Measurements from ENCODE around the gene THEMIS2. TPM values are rescaled to one million over a fixed set of nuclear protein-coding genes. Genes with fewer than 3 reads are reported as not detected.

The THEMIS2 gene
- total RNA-seq, 1 experiment from 2014 or later: 5.9 TPM

GRCh38 chr1:27835046-27835445 is 37.3 kb upstream of the THEMIS2 start:
- H3K36me3 Mint-ChIP-seq (ENCODE audit: insufficient read depth, unreplicated experiment): peaks cover 30% of the 10 kb centered on the region
- no peak for DNase-seq
- BruUV-seq (replicated peaks): no TSS peak
- no peak overlapping the region for H3K4me3 Mint-ChIP-seq (ENCODE audit: low read depth, unreplicated experiment)
- TF ChIP-seq, protein P1, sequence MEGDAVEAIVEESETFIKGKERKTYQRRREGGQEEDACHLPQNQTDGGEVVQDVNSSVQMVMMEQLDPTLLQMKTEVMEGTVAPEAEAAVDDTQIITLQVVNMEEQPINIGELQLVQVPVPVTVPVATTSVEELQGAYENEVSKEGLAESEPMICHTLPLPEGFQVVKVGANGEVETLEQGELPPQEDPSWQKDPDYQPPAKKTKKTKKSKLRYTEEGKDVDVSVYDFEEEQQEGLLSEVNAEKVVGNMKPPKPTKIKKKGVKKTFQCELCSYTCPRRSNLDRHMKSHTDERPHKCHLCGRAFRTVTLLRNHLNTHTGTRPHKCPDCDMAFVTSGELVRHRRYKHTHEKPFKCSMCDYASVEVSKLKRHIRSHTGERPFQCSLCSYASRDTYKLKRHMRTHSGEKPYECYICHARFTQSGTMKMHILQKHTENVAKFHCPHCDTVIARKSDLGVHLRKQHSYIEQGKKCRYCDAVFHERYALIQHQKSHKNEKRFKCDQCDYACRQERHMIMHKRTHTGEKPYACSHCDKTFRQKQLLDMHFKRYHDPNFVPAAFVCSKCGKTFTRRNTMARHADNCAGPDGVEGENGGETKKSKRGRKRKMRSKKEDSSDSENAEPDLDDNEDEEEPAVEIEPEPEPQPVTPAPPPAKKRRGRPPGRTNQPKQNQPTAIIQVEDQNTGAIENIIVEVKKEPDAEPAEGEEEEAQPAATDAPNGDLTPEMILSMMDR (IDR thresholded peaks at IDR 0.05; ENCODE audit: unreplicated experiment): no peak
- no peaks in the 10 kb centered on the region for H3K27me3 Mint-ChIP-seq (ENCODE audit: unreplicated experiment)
- CTCF ChIA-PET: interaction anchor here (0.6 kb wide), 1 partner anchor 9 kb away, joined by 4 read pairs; no protein-coding TSS in a partner anchor
- no peaks in the 10 kb centered on the region for H3K4me1 Mint-ChIP-seq (ENCODE audit: low read depth, unreplicated experiment)
- H3K27ac Mint-ChIP-seq (ENCODE audit: unreplicated experiment): no peak overlapping the region
- intact Hi-C loops (cut with micrococcal nuclease; ENCODE audit: unreplicated experiment): no loop called here
- no peaks in the 10 kb centered on the region for H3K9me3 Mint-ChIP-seq (ENCODE audit: low read depth, unreplicated experiment)

DNA sequence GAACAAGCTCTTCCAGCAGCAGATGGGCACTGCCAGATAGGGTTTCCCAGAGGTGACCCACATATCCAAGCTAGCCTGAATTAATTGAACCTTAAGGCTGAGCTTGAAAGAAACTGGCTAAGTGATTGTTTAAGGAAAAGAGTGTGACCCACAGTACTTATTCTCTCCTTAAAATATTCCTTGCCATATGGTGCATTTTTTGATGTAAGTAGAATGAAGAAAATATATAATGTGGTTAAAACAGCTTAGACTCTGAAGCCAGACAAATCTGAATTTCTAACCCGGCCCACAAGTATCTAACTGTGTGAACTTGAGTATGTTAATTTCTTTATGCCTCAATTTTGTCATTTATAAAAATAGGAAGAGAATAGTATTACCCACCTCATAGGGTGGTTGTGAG is 36.8 kb upstream of the THEMIS2 start:
- Mint-ChIP-seq H3K9me3 (ENCODE audit: low read depth, unreplicated experiment) (no peaks in the 10 kb centered on the region), H3K27ac (ENCODE audit: unreplicated experiment) (no peak overlapping the region), H3K4me3 (ENCODE audit: low read depth, unreplicated experiment) (no peak overlapping the region), H3K36me3 (ENCODE audit: insufficient read depth, unreplicated experiment) (peaks cover 25% of the 10 kb centered on the region), H3K4me1 (ENCODE audit: low read depth, unreplicated experiment) (no peaks in the 10 kb centered on the region), H3K27me3 (ENCODE audit: unreplicated experiment) (no peaks in the 10 kb centered on the region)
- intact Hi-C loops (cut with micrococcal nuclease; ENCODE audit: unreplicated experiment): no loop called here
- TF ChIP-seq, protein P1 (IDR thresholded peaks at IDR 0.05; ENCODE audit: unreplicated experiment): no peak
- DNase-seq: no peak
- CTCF ChIA-PET: interaction anchor here (0.6 kb wide), 1 partner anchor 9 kb away, joined by 4 read pairs; no protein-coding TSS in a partner anchor
- no TSS peak for BruUV-seq (replicated peaks)

- Mint-ChIP-seq H3K36me3 (ENCODE audit: insufficient read depth, unreplicated experiment) (peaks cover 25% of the 10 kb centered on the region), H3K27ac (ENCODE audit: unreplicated experiment) (no peak overlapping the region), H3K9me3 (ENCODE audit: low read depth, unreplicated experiment) (no peaks in the 10 kb centered on the region), H3K4me1 (ENCODE audit: low read depth, unreplicated experiment) (no peaks in the 10 kb centered on the region), H3K4me3 (ENCODE audit: low read depth, unreplicated experiment) (no peak overlapping the region), H3K27me3 (ENCODE audit: unreplicated experiment) (no peaks in the 10 kb centered on the region)
- no TSS peak for BruUV-seq (replicated peaks)
- no peak for DNase-seq
- CTCF ChIA-PET: no interaction called here
- intact Hi-C loops (cut with micrococcal nuclease; ENCODE audit: unreplicated experiment): no loop called here
- TF ChIP-seq, protein P1 (IDR thresholded peaks at IDR 0.05; ENCODE audit: unreplicated experiment): no peak
Observed at GRCh38 chr1:27849951-27850350, 22.4 kb upstream of the THEMIS2 start.

GRCh38 chr1:27855085-27855484 is 17.3 kb upstream of the THEMIS2 start:
- H3K9me3 Mint-ChIP-seq (ENCODE audit: low read depth, unreplicated experiment): no peaks in the 10 kb centered on the region
- TF ChIP-seq, protein P1 (IDR thresholded peaks at IDR 0.05; ENCODE audit: unreplicated experiment): no peak
- no TSS peak for BruUV-seq (replicated peaks)
- no peak overlapping the region for H3K27ac Mint-ChIP-seq (ENCODE audit: unreplicated experiment)
- peaks cover 13% of the 10 kb centered on the region for H3K27me3 Mint-ChIP-seq (ENCODE audit: unreplicated experiment)
- no peak for DNase-seq
- intact Hi-C loops (cut with micrococcal nuclease; ENCODE audit: unreplicated experiment): no loop called here
- H3K4me1 Mint-ChIP-seq (ENCODE audit: low read depth, unreplicated experiment): no peaks in the 10 kb centered on the region
- CTCF ChIA-PET: no interaction called here
- H3K36me3 Mint-ChIP-seq (ENCODE audit: insufficient read depth, unreplicated experiment): peaks cover 5% of the 10 kb centered on the region
- no peak overlapping the region for H3K4me3 Mint-ChIP-seq (ENCODE audit: low read depth, unreplicated experiment)
